ENCODE results near the gene RAB31.

DNA sequence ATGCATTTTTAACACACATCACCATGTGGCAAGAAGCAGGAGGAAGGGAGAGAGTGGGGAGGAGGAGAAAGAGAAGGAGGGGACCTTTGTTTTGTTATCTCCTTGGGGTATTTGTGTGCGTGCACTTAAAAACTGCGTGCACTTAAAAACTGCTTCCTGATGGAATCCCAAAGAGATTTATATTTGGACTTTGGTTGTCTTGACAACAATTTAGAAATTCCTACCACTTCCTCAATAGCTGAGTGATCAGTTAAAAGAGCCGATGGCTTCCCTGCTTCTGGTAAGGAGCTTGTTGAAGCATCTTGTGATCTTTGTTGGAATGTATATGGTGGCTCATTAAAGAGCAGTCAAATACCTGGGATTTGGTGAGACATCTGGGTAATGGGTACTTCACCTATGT is 4.5 kb downstream of the RAB31 start:
- TF ChIP-seq, protein P1, sequence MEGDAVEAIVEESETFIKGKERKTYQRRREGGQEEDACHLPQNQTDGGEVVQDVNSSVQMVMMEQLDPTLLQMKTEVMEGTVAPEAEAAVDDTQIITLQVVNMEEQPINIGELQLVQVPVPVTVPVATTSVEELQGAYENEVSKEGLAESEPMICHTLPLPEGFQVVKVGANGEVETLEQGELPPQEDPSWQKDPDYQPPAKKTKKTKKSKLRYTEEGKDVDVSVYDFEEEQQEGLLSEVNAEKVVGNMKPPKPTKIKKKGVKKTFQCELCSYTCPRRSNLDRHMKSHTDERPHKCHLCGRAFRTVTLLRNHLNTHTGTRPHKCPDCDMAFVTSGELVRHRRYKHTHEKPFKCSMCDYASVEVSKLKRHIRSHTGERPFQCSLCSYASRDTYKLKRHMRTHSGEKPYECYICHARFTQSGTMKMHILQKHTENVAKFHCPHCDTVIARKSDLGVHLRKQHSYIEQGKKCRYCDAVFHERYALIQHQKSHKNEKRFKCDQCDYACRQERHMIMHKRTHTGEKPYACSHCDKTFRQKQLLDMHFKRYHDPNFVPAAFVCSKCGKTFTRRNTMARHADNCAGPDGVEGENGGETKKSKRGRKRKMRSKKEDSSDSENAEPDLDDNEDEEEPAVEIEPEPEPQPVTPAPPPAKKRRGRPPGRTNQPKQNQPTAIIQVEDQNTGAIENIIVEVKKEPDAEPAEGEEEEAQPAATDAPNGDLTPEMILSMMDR (IDR thresholded peaks at IDR 0.05), result no peak
- no peak for TF ChIP-seq POLR2A (IDR thresholded peaks at IDR 0.05)
